ENCODE results near the gene PCOLCE2.

Gene PCOLCE2

DNA sequence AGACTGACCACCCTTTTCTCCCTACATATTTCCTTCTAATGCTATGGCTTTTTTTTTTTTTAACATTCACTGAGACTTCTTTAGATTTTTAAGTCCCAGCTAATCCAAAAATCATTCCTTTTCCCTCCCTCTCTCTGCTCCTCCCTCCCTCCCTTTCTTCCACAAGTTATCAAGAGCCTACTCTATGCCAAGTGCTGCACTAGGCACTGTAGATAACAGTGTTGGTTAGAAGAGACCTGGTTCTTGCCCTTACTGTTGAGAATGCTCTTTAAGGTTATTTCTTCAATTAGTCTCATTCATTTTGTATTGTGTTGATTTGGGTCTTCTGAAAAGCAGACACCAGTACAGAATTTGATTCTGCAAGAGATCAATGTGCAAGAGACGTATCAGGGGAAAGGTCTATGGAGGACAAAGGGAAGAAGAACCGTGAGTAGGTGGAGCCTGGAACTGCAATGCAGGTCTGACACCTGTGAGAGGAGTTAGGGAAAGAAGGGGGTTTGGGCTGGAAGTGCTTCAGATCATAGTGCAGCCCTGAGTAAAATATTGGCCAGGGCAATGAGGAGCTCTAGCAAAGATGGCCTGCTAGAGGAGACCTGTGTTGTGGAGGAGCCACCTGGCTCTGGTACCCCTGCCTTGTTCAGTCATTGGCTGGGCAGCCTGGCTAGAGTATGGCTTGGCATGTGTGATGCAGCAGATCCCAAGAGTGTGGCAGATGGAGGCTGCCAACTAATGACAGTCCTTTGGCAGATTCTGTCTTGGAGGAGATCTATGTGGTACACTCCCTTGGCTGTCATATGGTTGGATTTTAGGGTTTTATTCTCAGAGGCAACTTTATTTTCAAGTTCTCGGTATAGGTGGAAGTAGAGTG lies 9.7 kb upstream of the PCOLCE2 start:
- no peak overlapping the region for H2AFZ ChIP-seq (ENCODE audit: low read depth, low read length)
- no peaks in the 10 kb centered on the region for H4K20me1 ChIP-seq (ENCODE audit: insufficient read depth, low read length)
- no peaks in the 10 kb centered on the region for H3K9me3 ChIP-seq (ENCODE audit: insufficient read depth, low read length, severe bottlenecking)
- ATAC-seq (ENCODE audit: insufficient read depth, low read depth) (no peak), DNase-seq (no peak)
- TF ChIP-seq, protein P1, sequence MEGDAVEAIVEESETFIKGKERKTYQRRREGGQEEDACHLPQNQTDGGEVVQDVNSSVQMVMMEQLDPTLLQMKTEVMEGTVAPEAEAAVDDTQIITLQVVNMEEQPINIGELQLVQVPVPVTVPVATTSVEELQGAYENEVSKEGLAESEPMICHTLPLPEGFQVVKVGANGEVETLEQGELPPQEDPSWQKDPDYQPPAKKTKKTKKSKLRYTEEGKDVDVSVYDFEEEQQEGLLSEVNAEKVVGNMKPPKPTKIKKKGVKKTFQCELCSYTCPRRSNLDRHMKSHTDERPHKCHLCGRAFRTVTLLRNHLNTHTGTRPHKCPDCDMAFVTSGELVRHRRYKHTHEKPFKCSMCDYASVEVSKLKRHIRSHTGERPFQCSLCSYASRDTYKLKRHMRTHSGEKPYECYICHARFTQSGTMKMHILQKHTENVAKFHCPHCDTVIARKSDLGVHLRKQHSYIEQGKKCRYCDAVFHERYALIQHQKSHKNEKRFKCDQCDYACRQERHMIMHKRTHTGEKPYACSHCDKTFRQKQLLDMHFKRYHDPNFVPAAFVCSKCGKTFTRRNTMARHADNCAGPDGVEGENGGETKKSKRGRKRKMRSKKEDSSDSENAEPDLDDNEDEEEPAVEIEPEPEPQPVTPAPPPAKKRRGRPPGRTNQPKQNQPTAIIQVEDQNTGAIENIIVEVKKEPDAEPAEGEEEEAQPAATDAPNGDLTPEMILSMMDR (IDR thresholded peaks at IDR 0.05; ENCODE audit: borderline replicate concordance, extremely low read depth, low read length, poor library complexity, severe bottlenecking) = no peak
- no peak for TF ChIP-seq EZH2 (IDR thresholded peaks at IDR 0.05; ENCODE audit: borderline replicate concordance, low read depth, low read length, severe bottlenecking)
- peaks cover 10% of the 10 kb centered on the region for H3K27me3 ChIP-seq (ENCODE audit: insufficient read depth, low read length, poor library complexity)
- no peaks in the 10 kb centered on the region for H3K36me3 ChIP-seq (ENCODE audit: insufficient read depth, low read length)
- no peak overlapping the region for H3K27ac ChIP-seq (ENCODE audit: low read length)
- H3K4me3 ChIP-seq (ENCODE audit: low read depth in 1 of 2, low read length in 2 of 2) = no peak overlapping the region
- H3K9ac ChIP-seq (ENCODE audit: low read depth, low read length) = no peak overlapping the region
- H3K4me1 ChIP-seq (ENCODE audit: insufficient read depth, low read length) = no peaks in the 10 kb centered on the region
- H3K79me2 ChIP-seq (ENCODE audit: insufficient read depth, low read length) = no peaks in the 10 kb centered on the region
- H3K4me2 ChIP-seq (ENCODE audit: insufficient read depth, low read length) = no peak overlapping the region

DNA sequence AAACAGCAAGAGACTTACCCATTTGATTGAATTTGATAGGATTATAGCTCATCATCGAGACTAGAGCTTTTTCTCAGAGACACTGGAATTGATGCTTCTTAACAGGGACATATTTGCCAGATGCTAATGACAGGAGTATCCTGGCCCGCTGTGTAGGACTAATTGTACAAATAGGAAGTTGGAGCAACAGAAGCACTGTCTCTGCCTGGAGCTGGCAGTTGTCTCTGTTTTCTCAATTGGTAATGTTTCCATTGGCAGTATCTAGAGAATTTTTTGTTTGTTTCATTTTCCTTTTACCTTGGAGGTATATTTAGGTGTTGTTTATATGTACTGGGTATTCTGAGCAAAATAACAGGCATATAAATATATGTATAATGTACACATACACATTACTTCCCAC lies 8.9 kb upstream of the PCOLCE2 start:
- H3K4me3 ChIP-seq (ENCODE audit: low read depth in 1 of 2, low read length in 2 of 2) = no peak overlapping the region
- no peaks in the 10 kb centered on the region for H3K9me3 ChIP-seq (ENCODE audit: insufficient read depth, low read length, severe bottlenecking)
- H3K79me2 ChIP-seq (ENCODE audit: insufficient read depth, low read length) = no peaks in the 10 kb centered on the region
- H3K9ac ChIP-seq (ENCODE audit: low read depth, low read length) = no peak overlapping the region
- H4K20me1 ChIP-seq (ENCODE audit: insufficient read depth, low read length) = no peaks in the 10 kb centered on the region
- no peak for DNase-seq
- no peak overlapping the region for H3K27ac ChIP-seq (ENCODE audit: low read length)
- H2AFZ ChIP-seq (ENCODE audit: low read depth, low read length) = no peak overlapping the region
- no peaks in the 10 kb centered on the region for H3K36me3 ChIP-seq (ENCODE audit: insufficient read depth, low read length)
- TF ChIP-seq, protein P1 (IDR thresholded peaks at IDR 0.05; ENCODE audit: borderline replicate concordance, extremely low read depth, low read length, poor library complexity, severe bottlenecking) = no peak
- no peak for TF ChIP-seq EZH2 (IDR thresholded peaks at IDR 0.05; ENCODE audit: borderline replicate concordance, low read depth, low read length, severe bottlenecking)
- H3K4me1 ChIP-seq (ENCODE audit: insufficient read depth, low read length) = no peaks in the 10 kb centered on the region
- no peak overlapping the region for H3K4me2 ChIP-seq (ENCODE audit: insufficient read depth, low read length)
- H3K27me3 ChIP-seq (ENCODE audit: insufficient read depth, low read length, poor library complexity) = peaks cover 10% of the 10 kb centered on the region
- ATAC-seq (ENCODE audit: insufficient read depth, low read depth) = no peak

- Histone ChIP-seq H4K20me1 (ENCODE audit: insufficient read depth, low read length) (no peaks in the 10 kb centered on the region), H3K27me3 (ENCODE audit: insufficient read depth, low read length, poor library complexity) (peaks cover 10% of the 10 kb centered on the region)
Observed at GRCh38 chr3:142896996-142897395, 8.1 kb upstream of the PCOLCE2 start.

More at GRCh38 chr3:142896996-142897395, 8.1 kb upstream of the PCOLCE2 start:
- no peak overlapping the region for H2AFZ ChIP-seq (ENCODE audit: low read depth, low read length)
- no peak overlapping the region for H3K9ac ChIP-seq (ENCODE audit: low read depth, low read length)
- no peaks in the 10 kb centered on the region for H3K36me3 ChIP-seq (ENCODE audit: insufficient read depth, low read length)
- TF ChIP-seq, protein P1 (IDR thresholded peaks at IDR 0.05; ENCODE audit: borderline replicate concordance, extremely low read depth, low read length, poor library complexity, severe bottlenecking) = no peak
- no peak for TF ChIP-seq EZH2 (IDR thresholded peaks at IDR 0.05; ENCODE audit: borderline replicate concordance, low read depth, low read length, severe bottlenecking)
- H3K4me3 ChIP-seq (ENCODE audit: low read depth in 1 of 2, low read length in 2 of 2) = no peak overlapping the region
- DNase-seq = no peak
- no peaks in the 10 kb centered on the region for H3K4me1 ChIP-seq (ENCODE audit: insufficient read depth, low read length)
- no peaks in the 10 kb centered on the region for H3K9me3 ChIP-seq (ENCODE audit: insufficient read depth, low read length, severe bottlenecking)
- H3K79me2 ChIP-seq (ENCODE audit: insufficient read depth, low read length) = no peaks in the 10 kb centered on the region
- ATAC-seq (ENCODE audit: insufficient read depth, low read depth) = no peak
- no peak overlapping the region for H3K27ac ChIP-seq (ENCODE audit: low read length)
- no peak overlapping the region for H3K4me2 ChIP-seq (ENCODE audit: insufficient read depth, low read length)
